Measurements from ENCODE around the gene CCDC187. TPM values are rescaled to one million over a fixed set of nuclear protein-coding genes. Genes with fewer than 3 reads are reported as not detected.

The CCDC187 gene
- total RNA-seq, 1 donor from 2014 or later: 0.07 TPM

- Mint-ChIP-seq H3K27me3 (ENCODE audit: low read depth) (peaks cover 3% of the 10 kb centered on the region), H3K4me3 (no peak overlapping the region), H3K27ac (ENCODE audit: unreplicated experiment) (no peak overlapping the region), H3K4me1 (peaks cover 9% of the 10 kb centered on the region), H3K36me3 (ENCODE audit: low read depth) (no peaks in the 10 kb centered on the region), H3K9me3 (no peaks in the 10 kb centered on the region)
- DNase-seq (ENCODE audit: low read depth, low spot score): no peak
- no peak for TF ChIP-seq CTCF (conservative IDR thresholded peaks at IDR 0.05)
These were observed 29.6 kb upstream of the CCDC187 start for GRCh38 chr9:136333486-136333885.

GRCh38 chr9:136333045-136333444 is 29.2 kb upstream of the CCDC187 start:
- DNase-seq (ENCODE audit: low read depth, low spot score): no peak
- no peak for TF ChIP-seq CTCF (conservative IDR thresholded peaks at IDR 0.05)
- Mint-ChIP-seq H3K4me3 (no peak overlapping the region), H3K4me1 (peaks cover 10% of the 10 kb centered on the region), H3K9me3 (no peaks in the 10 kb centered on the region), H3K36me3 (ENCODE audit: low read depth) (no peaks in the 10 kb centered on the region), H3K27me3 (ENCODE audit: low read depth) (peaks cover 3% of the 10 kb centered on the region), H3K27ac (ENCODE audit: unreplicated experiment) (no peak overlapping the region)

- no peaks in the 10 kb centered on the region for H3K36me3 Mint-ChIP-seq (ENCODE audit: low read depth)
- H3K9me3 Mint-ChIP-seq: no peaks in the 10 kb centered on the region
- TF ChIP-seq CTCF (conservative IDR thresholded peaks at IDR 0.05): no peak
- no peak overlapping the region for H3K4me3 Mint-ChIP-seq
- H3K4me1 Mint-ChIP-seq: peaks cover 10% of the 10 kb centered on the region
- H3K27me3 Mint-ChIP-seq (ENCODE audit: low read depth): peaks cover 3% of the 10 kb centered on the region
- no peak overlapping the region for H3K27ac Mint-ChIP-seq (ENCODE audit: unreplicated experiment)
- no peak for DNase-seq (ENCODE audit: low read depth, low spot score)
These were observed 28.6 kb upstream of the CCDC187 start for GRCh38 chr9:136332482-136332983.

GRCh38 chr9:136331556-136332481 is 27.9 kb upstream of the CCDC187 start:
- H3K27me3 Mint-ChIP-seq (ENCODE audit: low read depth): peaks cover 3% of the 10 kb centered on the region
- H3K27ac Mint-ChIP-seq (ENCODE audit: unreplicated experiment): no peak overlapping the region
- TF ChIP-seq CTCF (conservative IDR thresholded peaks at IDR 0.05): no peak
- H3K4me1 Mint-ChIP-seq: peaks cover 10% of the 10 kb centered on the region
- peak overlapping the region; percentile 27 for H3K4me3 Mint-ChIP-seq
- no peaks in the 10 kb centered on the region for H3K36me3 Mint-ChIP-seq (ENCODE audit: low read depth)
- no peaks in the 10 kb centered on the region for H3K9me3 Mint-ChIP-seq
- DNase-seq (ENCODE audit: low read depth, low spot score): no peak

- H3K9me3 Mint-ChIP-seq: no peaks in the 10 kb centered on the region
- no peak overlapping the region for H3K27ac Mint-ChIP-seq (ENCODE audit: unreplicated experiment)
- peaks cover 15% of the 10 kb centered on the region for H3K4me1 Mint-ChIP-seq
- H3K27me3 Mint-ChIP-seq (ENCODE audit: low read depth): peaks cover 3% of the 10 kb centered on the region
- no peak overlapping the region for H3K4me3 Mint-ChIP-seq
- DNase-seq (ENCODE audit: low read depth, low spot score): no peak
- TF ChIP-seq CTCF (conservative IDR thresholded peaks at IDR 0.05): no peak
- no peaks in the 10 kb centered on the region for H3K36me3 Mint-ChIP-seq (ENCODE audit: low read depth)
These were observed 27.1 kb upstream of the CCDC187 start for GRCh38 chr9:136331030-136331429.

Measured in neural crest cell (in vitro differentiated cells).